Activated T-helper 1 cell treated with anti-CD3 and anti-CD28 coated beads, Interleukin-2, amount 50 U/mL, for 16 hours (primary cell): ENCODE results near the gene FOXL2.
"Not testable (repeated sequence)": the region's sequence is repeated elsewhere in the genome, so short reads cannot be mapped to it uniquely, and the experiment has no call there.

Experiments
- DNase-seq, 2 donors: peaks; one replicate each; pipeline ENCODE4 v3.0.0-alpha.2; 2020; ENCODE audit warnings: low read depth in 1 of 2, low spot score in 1 of 2

FOXL2 gene

DNA sequence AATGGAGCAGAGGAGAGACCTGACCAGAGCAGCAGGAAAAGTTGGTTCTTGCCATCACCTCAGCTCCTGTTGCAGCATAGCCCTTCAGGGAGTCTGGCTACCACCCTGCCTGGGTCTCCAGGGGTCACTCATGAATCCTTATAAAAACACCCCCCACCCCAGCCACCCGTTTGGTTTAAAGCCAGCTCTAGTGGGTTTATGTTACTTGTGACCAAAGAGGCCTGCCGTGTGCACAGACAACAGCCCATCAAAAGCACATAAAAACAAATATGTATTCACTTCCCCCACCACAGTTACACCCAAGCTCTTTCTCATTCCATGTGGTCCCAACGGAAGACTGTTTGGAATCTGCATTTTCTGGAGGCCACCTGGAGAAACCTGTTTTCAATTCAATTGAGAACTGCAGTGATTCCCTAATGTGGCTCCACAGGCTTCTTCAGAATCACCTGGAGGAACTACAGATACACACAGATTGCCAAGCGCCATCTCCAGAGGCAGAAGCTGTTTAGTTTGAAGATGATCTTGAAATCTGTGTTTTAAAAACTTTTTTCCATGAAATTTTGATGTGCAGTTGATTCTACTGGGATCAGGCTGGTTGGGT lies 13.8 kb downstream of the FOXL2 start:
- no peak for DNase-seq

DNA sequence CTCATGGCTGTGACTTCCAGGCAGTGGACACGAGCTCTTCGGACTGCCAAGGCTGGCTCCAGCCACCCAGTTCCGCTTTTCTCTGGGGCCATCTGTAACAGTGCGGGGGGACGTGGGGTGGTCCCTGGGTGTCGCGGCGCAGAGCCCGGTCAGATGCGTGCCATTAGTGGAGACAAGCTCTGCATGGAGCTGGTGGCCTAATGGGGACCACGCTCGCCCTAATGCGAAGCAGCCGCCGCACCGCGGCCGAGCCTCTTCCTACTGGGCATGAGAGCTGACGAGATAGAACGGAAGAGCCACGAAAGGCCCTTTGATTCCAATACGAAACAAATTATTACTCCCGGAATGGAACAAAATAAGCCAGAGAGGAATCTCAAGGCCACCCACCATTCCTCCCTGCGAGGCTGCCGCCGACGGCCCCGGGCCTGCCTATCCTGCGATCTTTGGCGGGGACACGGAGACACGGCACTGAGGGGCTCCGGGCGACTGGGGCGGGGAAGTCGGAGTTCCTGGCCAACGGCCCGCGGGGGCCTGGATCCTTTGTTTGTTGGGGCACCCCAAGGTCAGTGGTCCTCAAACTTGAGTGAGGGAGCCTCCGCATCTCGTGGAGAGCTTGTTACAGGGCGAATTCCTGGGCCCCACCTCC lies 18.1 kb downstream of the FOXL2 start:
- no peak for DNase-seq

DNA sequence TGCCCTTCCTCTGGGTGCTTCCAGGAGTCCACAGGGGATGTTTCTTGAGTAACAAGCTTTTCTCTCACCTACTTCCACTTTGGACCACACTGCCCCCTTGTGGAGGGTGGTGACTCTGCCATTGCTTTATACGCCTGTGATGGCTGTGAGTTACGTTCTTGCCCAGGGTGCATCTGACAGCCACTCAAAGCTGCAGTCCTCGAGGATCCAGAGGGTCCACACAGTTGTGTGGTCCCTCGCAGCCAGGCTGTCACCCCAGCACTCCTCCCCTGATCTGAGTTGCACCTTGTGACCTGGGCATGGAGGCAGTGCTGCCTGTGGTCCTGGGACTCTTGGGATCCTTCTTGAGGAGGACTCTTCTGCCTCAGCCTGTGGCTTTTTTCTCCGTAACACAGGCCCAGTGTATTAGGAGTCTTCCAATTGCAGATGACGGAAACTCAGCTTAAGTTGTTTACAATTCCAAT lies 23.4 kb downstream of the FOXL2 start:
- peak; percentile 65 to 72 for DNase-seq

- DNase-seq, result not testable (repeated sequence)
Observed at GRCh38 chr3:138922400-138922799, 24.5 kb downstream of the FOXL2 start.

- no peak for DNase-seq
Observed at GRCh38 chr3:138921316-138922292, 25.3 kb downstream of the FOXL2 start.

- no peak for DNase-seq
Observed at GRCh38 chr3:138919325-138919724, 27.6 kb downstream of the FOXL2 start.

- DNase-seq, result no peak
Observed at GRCh38 chr3:138916824-138917223, 30.1 kb downstream of the FOXL2 start.

DNA sequence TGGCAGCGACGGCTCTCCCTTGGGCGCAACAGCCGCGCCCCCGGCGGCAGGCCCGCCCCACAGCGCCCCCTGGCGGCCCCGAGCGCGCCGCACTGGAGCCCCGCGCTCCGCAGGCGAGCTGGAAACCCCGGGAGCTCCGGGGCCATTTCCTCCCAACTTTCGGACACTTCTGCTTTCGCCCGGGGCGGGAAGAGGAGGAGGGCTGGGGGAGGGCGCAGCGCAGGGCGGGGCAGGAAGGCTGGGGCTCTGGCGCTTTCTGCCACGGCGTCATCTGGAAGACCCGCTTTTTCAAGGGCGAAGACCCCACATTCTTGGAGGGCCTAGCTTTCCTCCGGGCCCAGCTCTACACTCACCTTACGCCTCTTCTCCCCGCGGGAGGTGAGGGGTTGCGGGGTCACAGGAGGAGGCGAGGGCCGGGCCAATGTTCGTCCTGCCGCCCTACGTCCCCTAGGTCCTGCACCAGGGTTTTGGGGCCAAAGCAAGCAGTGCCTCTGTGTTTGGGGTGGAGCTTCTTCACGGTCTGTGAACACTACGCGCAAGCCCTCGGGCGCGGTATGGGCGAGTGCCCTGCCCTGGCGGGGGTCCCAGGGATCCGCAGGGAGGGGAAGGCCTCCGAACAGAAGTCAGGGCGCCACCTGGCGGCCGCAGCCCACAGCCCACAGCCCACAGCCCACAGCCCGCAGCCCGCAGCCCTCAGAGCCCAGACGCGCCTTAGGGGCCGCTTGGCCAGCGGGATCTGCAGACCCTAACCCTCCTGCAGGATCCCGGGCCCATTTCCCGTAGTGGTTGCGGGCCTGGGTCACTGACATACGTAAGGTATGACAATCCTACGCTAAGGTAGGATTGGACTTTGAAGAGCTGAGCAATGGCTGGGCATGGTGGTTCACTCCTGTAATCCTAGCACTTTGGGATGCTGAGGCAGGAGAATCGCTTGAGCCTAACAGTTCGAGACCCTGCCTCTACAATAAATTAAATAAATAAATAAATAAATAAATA lies 31.1 kb downstream of the FOXL2 start:
- peak; percentile 65 to 70 for DNase-seq

DNA sequence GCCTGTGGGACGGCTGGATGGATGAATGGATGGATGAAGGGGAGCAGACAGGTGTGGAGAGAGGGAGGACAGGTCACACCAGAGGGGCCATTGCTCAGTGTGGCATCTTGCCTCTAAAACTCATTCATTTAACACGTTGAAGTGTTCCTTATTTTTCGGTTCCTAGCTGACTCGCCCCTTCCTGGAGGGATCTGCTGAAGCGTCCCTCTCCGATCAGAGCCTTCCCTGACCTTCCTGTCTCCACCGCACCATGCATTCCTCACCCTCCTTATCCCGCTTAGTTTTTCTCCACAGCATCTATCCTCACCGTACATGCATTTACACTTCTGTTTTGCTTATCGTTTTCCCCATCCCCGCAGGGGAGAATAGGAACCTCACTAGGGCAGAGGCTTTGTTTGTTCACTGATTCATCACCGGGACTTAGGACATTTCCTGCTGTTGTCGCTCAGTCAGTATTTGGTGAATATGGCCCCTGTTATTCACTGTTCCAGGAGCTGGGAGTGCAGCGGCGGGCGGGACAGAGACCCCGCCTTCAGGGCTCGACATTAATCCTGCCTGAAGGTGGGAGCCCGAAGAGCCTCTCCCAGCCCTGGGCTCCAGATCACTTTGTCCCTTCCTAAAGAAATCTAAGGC lies 32.0 kb downstream of the FOXL2 start:
- DNase-seq, result no peak

DNA sequence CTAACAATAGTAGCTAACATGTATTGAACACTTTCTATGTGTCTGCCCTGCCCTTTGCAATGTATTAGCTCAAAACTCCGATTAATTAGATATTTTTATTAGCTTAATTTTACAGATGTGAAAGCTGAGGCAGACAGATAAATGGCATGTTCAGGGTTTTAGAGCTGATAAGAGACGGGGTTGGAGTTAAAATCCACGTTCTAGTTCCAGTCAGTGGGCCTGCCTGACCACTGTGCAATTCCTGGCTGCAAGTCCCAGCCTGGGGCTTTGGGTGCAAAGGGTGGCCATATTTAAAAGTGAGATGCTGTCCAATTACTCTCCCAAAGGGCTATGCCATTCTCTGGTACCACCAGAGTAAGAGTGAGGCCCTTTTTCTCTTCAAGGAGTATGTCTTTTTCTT lies 33.2 kb downstream of the FOXL2 start:
- DNase-seq, result no peak

DNA sequence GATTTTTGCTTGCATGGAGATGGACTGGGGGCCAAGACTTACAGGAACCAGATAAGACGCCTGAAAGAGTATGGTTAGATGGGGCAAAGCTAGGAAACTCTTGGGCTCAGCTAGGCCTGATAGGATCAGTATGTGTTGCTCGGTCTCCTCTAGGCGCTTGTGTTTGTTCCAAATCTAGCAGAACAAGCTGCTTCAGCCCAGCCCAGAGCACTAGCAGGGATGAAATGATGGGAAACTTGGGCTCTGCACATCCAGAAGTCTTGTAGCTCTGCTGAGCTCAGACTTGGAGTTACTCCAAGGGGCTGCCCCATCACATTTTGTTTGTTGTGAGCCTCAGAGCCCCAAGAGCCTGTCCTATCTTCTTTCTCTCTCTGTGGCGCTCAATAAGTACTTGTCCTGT lies 34.7 kb downstream of the FOXL2 start:
- no peak for DNase-seq

DNA sequence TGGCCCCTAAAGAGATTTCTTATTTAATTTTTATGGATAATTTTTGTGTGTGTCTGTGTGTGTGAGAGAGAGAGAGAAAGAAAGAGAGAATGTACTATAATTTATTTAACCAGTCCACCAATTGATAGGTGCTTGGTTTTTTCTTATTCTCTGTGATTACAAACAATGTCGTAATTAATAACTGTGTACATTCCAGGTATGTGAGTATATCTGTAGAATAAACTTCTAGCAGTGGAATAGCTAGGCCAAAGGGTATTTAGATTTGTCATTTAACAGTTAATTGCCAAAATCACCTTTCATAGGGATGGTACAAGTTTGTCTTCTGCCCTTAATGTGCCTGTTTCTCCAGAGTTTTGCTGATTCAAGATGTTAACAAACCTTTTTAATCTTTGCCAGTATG lies 35.3 kb downstream of the FOXL2 start:
- no peak for DNase-seq

DNA sequence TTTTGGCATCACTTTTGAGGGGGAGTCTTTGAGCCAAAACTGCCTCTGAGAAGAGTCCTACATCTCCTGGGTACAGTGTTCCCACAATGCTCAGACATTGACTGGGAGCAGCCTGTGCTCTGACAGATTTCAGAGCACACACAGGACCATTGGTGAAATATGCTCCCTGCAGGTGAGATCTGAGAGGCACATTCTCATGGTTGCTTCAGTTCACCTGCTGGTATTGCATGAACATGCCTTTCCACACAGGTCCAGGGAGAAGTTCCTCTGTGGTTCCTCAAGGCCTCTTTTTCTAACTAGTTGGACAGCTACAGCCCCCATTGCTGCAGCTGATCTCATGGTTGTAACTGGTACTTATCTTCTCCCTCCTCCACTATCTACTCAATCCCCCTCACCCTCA lies 37.0 kb downstream of the FOXL2 start:
- no peak for DNase-seq

GRCh38 chr3:138908846-138909245 lies 38.1 kb downstream of the FOXL2 start:
- DNase-seq, result no peak

GRCh38 chr3:138907539-138907938 lies 39.4 kb downstream of the FOXL2 start:
- DNase-seq, result no peak

GRCh38 chr3:138902171-138902570 lies 44.8 kb downstream of the FOXL2 start:
- no peak for DNase-seq

DNA sequence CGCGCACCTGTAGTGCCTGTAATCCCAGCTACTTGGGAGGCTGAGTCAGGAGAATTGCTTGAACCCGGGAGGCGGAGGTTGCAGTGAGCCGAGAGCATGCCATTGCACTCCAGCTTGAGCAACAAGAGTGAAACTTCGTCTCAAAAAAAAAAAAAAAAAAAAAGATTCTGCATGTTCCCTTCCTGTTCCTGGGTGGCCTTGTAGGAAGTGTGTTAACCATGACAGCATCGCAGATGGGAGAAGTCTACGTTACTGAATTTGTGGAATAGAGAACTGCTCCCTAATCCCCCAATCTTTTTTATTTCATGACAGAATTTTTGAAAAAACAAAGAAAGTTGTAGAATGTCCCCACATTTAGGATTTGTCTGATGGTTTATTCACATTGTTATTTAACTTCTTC lies 45.4 kb downstream of the FOXL2 start:
- no peak for DNase-seq

- no peak for DNase-seq
Observed at GRCh38 chr3:138899351-138899991, 47.5 kb downstream of the FOXL2 start.

DNA sequence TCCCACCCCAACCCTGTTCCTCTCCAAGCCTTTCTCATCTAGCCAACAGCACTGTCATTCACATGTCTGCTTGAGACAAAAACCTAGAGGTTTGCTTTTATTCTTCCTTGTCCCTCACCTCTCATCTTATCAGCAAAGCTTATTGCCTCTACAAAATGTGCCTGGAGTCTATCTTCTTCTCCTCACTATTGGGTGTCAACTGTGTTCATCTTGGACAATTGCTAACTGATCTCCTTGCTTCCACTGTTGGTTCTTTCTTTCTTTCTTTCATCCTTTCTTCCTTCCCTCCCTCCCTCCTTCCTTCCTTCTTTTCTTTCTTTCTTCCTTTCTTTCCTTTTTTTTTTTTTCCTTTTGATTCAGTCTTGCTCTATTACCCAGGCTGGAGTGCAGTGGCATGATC lies 48.2 kb downstream of the FOXL2 start:
- DNase-seq, result no peak

GRCh38 chr3:138898301-138898700 lies 48.6 kb downstream of the FOXL2 start:
- no peak for DNase-seq
